Measurements from ENCODE around the gene HSBP1L1. TPM values are rescaled to one million over a fixed set of nuclear protein-coding genes. Genes with fewer than 3 reads are reported as not detected.

The HSBP1L1 gene
- total RNA-seq, 3 donors from 2014 or later = 24.6 to 42.1 (median 38.3) TPM

DNA sequence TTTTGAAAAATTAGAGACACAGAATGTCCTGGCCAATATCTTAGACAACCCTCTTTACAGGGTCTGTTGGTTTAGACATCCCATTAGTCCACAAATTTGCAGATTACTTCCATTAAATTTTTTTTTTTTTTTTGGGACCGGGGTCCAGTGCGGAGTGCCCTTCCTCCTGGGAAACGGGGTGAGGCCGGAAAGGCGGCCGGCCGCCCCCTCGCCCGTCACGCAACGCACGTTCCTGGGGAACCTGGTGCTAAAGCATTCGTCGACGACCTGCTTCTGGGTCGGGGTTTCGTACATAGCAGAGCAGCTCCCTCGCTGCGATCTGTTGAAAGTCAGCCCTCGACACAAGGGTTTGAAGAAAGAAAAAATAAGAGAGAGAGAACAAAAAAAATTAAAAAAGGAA lies 48.3 kb downstream of the HSBP1L1 start:
- Histone ChIP-seq H3K4me3 (no peak overlapping the region), H3K9me3 (peaks cover 45 to 49% of the 10 kb centered on the region in 2 donors), H3K27ac (no peak overlapping the region), H3K27me3 (no peaks in the 10 kb centered on the region), H3K36me3 (no peaks in the 10 kb centered on the region), H3K4me1 (no peaks in the 10 kb centered on the region)
- no peak for TF ChIP-seq POLR2A (IDR thresholded peaks at IDR 0.05)
- TF ChIP-seq, protein P1, sequence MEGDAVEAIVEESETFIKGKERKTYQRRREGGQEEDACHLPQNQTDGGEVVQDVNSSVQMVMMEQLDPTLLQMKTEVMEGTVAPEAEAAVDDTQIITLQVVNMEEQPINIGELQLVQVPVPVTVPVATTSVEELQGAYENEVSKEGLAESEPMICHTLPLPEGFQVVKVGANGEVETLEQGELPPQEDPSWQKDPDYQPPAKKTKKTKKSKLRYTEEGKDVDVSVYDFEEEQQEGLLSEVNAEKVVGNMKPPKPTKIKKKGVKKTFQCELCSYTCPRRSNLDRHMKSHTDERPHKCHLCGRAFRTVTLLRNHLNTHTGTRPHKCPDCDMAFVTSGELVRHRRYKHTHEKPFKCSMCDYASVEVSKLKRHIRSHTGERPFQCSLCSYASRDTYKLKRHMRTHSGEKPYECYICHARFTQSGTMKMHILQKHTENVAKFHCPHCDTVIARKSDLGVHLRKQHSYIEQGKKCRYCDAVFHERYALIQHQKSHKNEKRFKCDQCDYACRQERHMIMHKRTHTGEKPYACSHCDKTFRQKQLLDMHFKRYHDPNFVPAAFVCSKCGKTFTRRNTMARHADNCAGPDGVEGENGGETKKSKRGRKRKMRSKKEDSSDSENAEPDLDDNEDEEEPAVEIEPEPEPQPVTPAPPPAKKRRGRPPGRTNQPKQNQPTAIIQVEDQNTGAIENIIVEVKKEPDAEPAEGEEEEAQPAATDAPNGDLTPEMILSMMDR (IDR thresholded peaks at IDR 0.05) = no peak
- no peak for TF ChIP-seq POLR2AphosphoS5 (IDR thresholded peaks at IDR 0.05)
- intact Hi-C loops (cut with DNase I; ENCODE audit: low total_unique reads) = no loop called here
- DNase-seq (ENCODE audit: low spot score in 2 of 2) = no peak

Other genes with a start within 250 kb of the HSBP1L1 start
- 1 to 10 TPM in 1 of 3 donors, under 1 TPM in 2; 0.32 to 1.6 (median 0.66) TPM for gene KCNG2, start 166.7 kb upstream of the HSBP1L1 start, total RNA-seq
- gene SLC66A2, start 13.0 kb upstream of the HSBP1L1 start, total RNA-seq = 100 to 1,000 TPM in 1 of 3 donors, 10 to 100 TPM in 2; 45.2 to 141 (median 65.9) TPM
- gene TXNL4A, start 23.9 kb downstream of the HSBP1L1 start, total RNA-seq = 10 to 100 TPM; 21.4 to 39.2 (median 23.9) TPM
- gene RBFA, start 69.8 kb downstream of the HSBP1L1 start, total RNA-seq = 10 to 100 TPM; 35.2 to 42.3 (median 40.5) TPM
- gene ADNP2, start 144.6 kb downstream of the HSBP1L1 start, total RNA-seq = 10 to 100 TPM; 15.7 to 20.3 (median 20.1) TPM

All from breast epithelium (tissue), 4 donors.